ENCODE measurements around the gene LGALS9B.
"Not testable (repeated sequence)": the region's sequence is repeated elsewhere in the genome, so short reads cannot be mapped to it uniquely, and the experiment has no call there.

- not testable (repeated sequence) for TF ChIP-seq CTCF (IDR thresholded peaks at IDR 0.05); POLR2AphosphoS5 (IDR thresholded peaks at IDR 0.05; ENCODE audit: insufficient read depth in 1 of 2, low read depth in 1 of 2)
Observed at GRCh38 chr17:20444173-20444572, 23.2 kb downstream of the LGALS9B start.

Measured in vagina (tissue), 2 donors.